CD14-positive monocyte (primary cell): ENCODE results near the gene HOXB13. TPM values are rescaled to one million over a fixed set of nuclear protein-coding genes. Genes with fewer than 3 reads are reported as not detected.

Experiments used
- DNase-seq, 3 donors: peaks; one replicate each; pipeline ENCODE4 v3.0.0-alpha.2; 2011 to 2022
- H2AFZ ChIP-seq: 2 replicates; pipeline ENCODE4 v1.6.0; 2012; ENCODE audit warnings: mild to moderate bottlenecking, low read depth, low read length, inconsistent platforms; ENCODE audit not compliant: insufficient read depth, poor library complexity, severe bottlenecking
- H3K27ac ChIP-seq, 2 donors: 1 replicate in 1 of 2; 2 replicates in 1 of 2; pipeline ENCODE4 v1.5.1; 2012 to 2013; ENCODE audit warnings: low read length in 2 of 2, control low read depth in 1 of 2, inconsistent platforms in 1 of 2, low read depth in 1 of 2, mild to moderate bottlenecking in 1 of 2
- H3K27me3 ChIP-seq, 2 donors: one replicate each; pipeline versions ENCODE4 v1.6.0 to v1.6.1; 2011 to 2013; ENCODE audit warnings: low read length in 2 of 2; ENCODE audit not compliant: control insufficient read depth in 2 of 2, insufficient read depth in 2 of 2
- H3K36me3 ChIP-seq, 2 donors: replicated peaks in 1 of 2; 1 replicate in 1 of 2; 2 replicates in 1 of 2; pipeline versions ENCODE4 v1.5.1 to v1.6.1; 2012 to 2013; ENCODE audit warnings: low read length in 2 of 2, control low read depth in 1 of 2, inconsistent platforms in 1 of 2, mild to moderate bottlenecking in 1 of 2; ENCODE audit not compliant: insufficient read depth in 2 of 2, control insufficient read depth in 1 of 2
- H3K4me1 ChIP-seq, 2 donors: 1 replicate in 1 of 2; 2 replicates in 1 of 2; pipeline versions ENCODE4 v1.5.1 to v1.6.1; 2012 to 2013; ENCODE audit warnings: low read length in 2 of 2, control low read depth in 1 of 2, inconsistent platforms in 1 of 2, mild to moderate bottlenecking in 1 of 2, moderate library complexity in 1 of 2; ENCODE audit not compliant: insufficient read depth in 2 of 2, control insufficient read depth in 1 of 2
- H3K4me2 ChIP-seq: replicated peaks from 2 replicates; pipeline ENCODE3; 2012; ENCODE audit warnings: low read length, moderate library complexity, mild to moderate bottlenecking; ENCODE audit not compliant: poor library complexity, severe bottlenecking; ENCODE audit errors: extremely low read depth
- H3K4me3 ChIP-seq, 3 experiments: fragments of 200-600 bp in 1 of 3; sonication (generic) in 1 of 3; replicated peaks in 1 of 3; 1 replicate in 2 of 3; 2 replicates in 1 of 3; pipeline ENCODE4 v1.5.1; 2011 to 2013; ENCODE audit warnings: low read length in 3 of 3, mild to moderate bottlenecking in 3 of 3, control low read depth in 2 of 3, low read depth in 2 of 3, inconsistent platforms in 1 of 3, moderate library complexity in 1 of 3
- H3K79me2 ChIP-seq: 2 replicates; pipeline ENCODE4 v1.6.0; 2012; ENCODE audit warnings: mild to moderate bottlenecking, control low read depth, inconsistent platforms, low read length, moderate library complexity; ENCODE audit not compliant: insufficient read depth
- H3K9ac ChIP-seq: 2 replicates; pipeline ENCODE4 v1.6.0; 2017; ENCODE audit warnings: low read length, mild to moderate bottlenecking; ENCODE audit not compliant: insufficient read depth, poor library complexity, severe bottlenecking
- H3K9me3 ChIP-seq, 2 donors: replicated peaks in 1 of 2; 1 replicate in 1 of 2; 2 replicates in 1 of 2; pipeline versions ENCODE4 v1.5.1 to v1.6.1; 2012 to 2013; ENCODE audit warnings: low read length in 2 of 2, control low read depth in 1 of 2; ENCODE audit not compliant: control insufficient read depth in 1 of 2, insufficient read depth in 1 of 2
- H4K20me1 ChIP-seq: 2 replicates; pipeline ENCODE4 v1.6.0; 2012; ENCODE audit warnings: mild to moderate bottlenecking, low read length, control low read depth, moderate library complexity; ENCODE audit not compliant: insufficient read depth
- H3K27ac Mint-ChIP-seq, 7 donors: one replicate each; pipeline ENCODE4 v1.8.0; 2020; ENCODE audit warnings: mild to moderate bottlenecking in 7 of 7, mixed read lengths in 7 of 7, moderate library complexity in 6 of 7, inconsistent platforms in 2 of 7
- H3K27me3 Mint-ChIP-seq, 3 donors: one replicate each; pipeline ENCODE4 v1.8.0; 2021 to 2022; ENCODE audit warnings: low read depth in 3 of 3, mild to moderate bottlenecking in 3 of 3, mixed read lengths in 3 of 3, moderate library complexity in 3 of 3, inconsistent platforms in 1 of 3
- H3K36me3 Mint-ChIP-seq, 2 donors: one replicate each; pipeline ENCODE4 v1.8.0; 2020; ENCODE audit warnings: mixed read lengths in 2 of 2, inconsistent platforms in 1 of 2, mild to moderate bottlenecking in 1 of 2
- H3K4me1 Mint-ChIP-seq: one replicate; pipeline ENCODE4 v1.8.0; 2020; ENCODE audit warnings: mild to moderate bottlenecking, mixed read lengths
- H3K4me3 Mint-ChIP-seq, 2 donors: one replicate each; pipeline ENCODE4 v1.8.0; 2020; ENCODE audit warnings: mild to moderate bottlenecking in 2 of 2, mixed read lengths in 2 of 2, moderate library complexity in 1 of 2
- H3K9me3 Mint-ChIP-seq, 7 donors: one replicate each; pipeline ENCODE4 v1.8.0; 2020 to 2022; ENCODE audit warnings: mixed read lengths in 7 of 7, mild to moderate bottlenecking in 6 of 7, moderate library complexity in 6 of 7, inconsistent platforms in 2 of 7
- WGBS: methylation state at CpG from one replicate; pipeline ENCODE4 v1.1.5; 2013; ENCODE audit warnings: missing lambda C conversion rate; ENCODE audit not compliant: insufficient coverage; 5-methylcytosine and 5-hydroxymethylcytosine counted together
- intact Hi-C, 2 donors: fragments of 100-400 bp; cut with micrococcal nuclease; formaldehyde crosslinking; loops; one replicate each; pipeline versions ENCODE4 v1.15.0 to v1.15.1; 2023
- polyA plus RNA-seq, 3 donors: library from polyadenylated mRNA; depleted of rRNA in 1 of 3; unstranded in 2 of 3; stranded (reverse) in 1 of 3; fragments of 300-500 nt in 2 of 3; fragments of >200 nt in 1 of 3; fragmentation: Illumina TruSeq in 2 of 3; gene quantifications; 1 replicate in 2 of 3; 2 replicates in 1 of 3; pipeline ENCODE4 v1.2.3, GENCODE V29; 2012 to 2021
- TF ChIP-seq, protein P1 (sequence below): fragments of 200-600 bp; IDR thresholded peaks from one replicate; pipeline ENCODE4 v1.8.0; 2022; ENCODE audit warnings: antibody characterized with exemption, mild to moderate bottlenecking

HOXB13 gene
- polyA plus RNA-seq, 3 donors, result not detected

DNA sequence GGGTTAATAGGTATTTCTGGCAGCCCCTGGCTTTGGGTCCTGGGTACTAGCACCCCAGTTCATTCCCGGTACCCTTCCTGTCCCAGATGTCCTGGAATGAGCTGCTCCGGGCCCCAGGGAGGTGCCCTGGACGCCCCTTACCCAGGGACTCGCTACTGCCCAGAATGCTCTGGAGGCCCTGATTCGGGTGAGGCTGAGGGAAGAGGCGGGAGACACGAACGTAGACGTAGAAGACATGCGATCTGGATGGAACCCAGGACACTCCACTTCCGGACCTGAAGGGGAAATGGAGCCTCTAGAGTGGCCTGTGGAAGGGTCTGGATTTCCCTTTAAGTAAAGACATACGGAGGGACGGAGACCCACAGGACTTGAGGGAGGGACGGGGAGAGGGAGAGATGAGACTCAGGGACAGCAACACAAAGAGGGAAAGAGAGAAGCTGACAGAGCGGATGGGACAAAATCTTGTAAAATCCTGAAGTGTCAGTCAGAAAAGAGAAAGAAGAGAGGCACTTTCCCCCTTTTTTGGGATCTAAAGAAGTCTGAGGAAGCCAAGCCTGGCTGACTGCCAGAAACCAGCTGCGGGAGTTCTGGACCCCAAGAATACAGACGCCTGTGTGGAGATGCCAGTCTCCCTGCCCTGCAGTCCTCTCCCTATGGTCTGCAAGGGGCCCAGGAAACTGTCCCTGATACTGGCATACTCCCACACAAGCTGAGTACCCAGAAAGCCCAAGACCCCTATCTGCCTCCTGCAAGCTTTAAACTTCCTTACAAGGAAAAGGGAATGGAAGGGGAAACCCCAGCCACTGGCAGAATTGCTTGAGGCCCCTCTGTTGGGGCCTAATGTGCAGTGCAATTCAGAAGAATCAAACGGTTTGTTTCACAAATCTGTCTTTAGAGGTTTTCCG, 1.0 kb upstream of the HOXB13 start:
- no peak for DNase-seq
- peaks cover 97 to 99% (median 98%) of the 10 kb centered on the region in 3 donors for H3K27me3 Mint-ChIP-seq
- no peak overlapping the region for H3K9ac ChIP-seq
- H3K4me1 ChIP-seq, result peaks cover 0 to 3% of the 10 kb centered on the region in 2 donors
- H4K20me1 ChIP-seq, result no peaks in the 10 kb centered on the region
- TF ChIP-seq, protein P1, sequence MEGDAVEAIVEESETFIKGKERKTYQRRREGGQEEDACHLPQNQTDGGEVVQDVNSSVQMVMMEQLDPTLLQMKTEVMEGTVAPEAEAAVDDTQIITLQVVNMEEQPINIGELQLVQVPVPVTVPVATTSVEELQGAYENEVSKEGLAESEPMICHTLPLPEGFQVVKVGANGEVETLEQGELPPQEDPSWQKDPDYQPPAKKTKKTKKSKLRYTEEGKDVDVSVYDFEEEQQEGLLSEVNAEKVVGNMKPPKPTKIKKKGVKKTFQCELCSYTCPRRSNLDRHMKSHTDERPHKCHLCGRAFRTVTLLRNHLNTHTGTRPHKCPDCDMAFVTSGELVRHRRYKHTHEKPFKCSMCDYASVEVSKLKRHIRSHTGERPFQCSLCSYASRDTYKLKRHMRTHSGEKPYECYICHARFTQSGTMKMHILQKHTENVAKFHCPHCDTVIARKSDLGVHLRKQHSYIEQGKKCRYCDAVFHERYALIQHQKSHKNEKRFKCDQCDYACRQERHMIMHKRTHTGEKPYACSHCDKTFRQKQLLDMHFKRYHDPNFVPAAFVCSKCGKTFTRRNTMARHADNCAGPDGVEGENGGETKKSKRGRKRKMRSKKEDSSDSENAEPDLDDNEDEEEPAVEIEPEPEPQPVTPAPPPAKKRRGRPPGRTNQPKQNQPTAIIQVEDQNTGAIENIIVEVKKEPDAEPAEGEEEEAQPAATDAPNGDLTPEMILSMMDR, result no peak
- H2AFZ ChIP-seq, result no peak overlapping the region
- intact Hi-C loops, result loop anchor here in 1 of 2 donors (5.0 kb wide), 1 partner anchor 148 kb away; no protein-coding TSS in a partner anchor
- no peaks in the 10 kb centered on the region for H3K79me2 ChIP-seq
- peaks cover 0 to 30% (median 8%) of the 10 kb centered on the region in 7 donors for H3K9me3 Mint-ChIP-seq
- no peak overlapping the region for H3K4me2 ChIP-seq
- no peak overlapping the region for H3K27ac Mint-ChIP-seq
- H3K9me3 ChIP-seq, result peaks cover 6 to 54% of the 10 kb centered on the region in 2 donors
- H3K27me3 ChIP-seq, result peaks cover 95 to 99% of the 10 kb centered on the region in 2 donors
- no peaks in the 10 kb centered on the region for H3K36me3 ChIP-seq
- H3K27ac ChIP-seq, result no peak overlapping the region
- H3K4me1 Mint-ChIP-seq, result peaks cover 20% of the 10 kb centered on the region
- H3K4me3 Mint-ChIP-seq, result peak overlapping the region in 1 of 2 donors; percentile 79
- H3K36me3 Mint-ChIP-seq, result peaks cover 2 to 11% of the 10 kb centered on the region in 2 donors
- WGBS, result 11% methylated on average over 12 of the region's 19 CpGs
- H3K4me3 ChIP-seq, result no peak overlapping the region

DNA sequence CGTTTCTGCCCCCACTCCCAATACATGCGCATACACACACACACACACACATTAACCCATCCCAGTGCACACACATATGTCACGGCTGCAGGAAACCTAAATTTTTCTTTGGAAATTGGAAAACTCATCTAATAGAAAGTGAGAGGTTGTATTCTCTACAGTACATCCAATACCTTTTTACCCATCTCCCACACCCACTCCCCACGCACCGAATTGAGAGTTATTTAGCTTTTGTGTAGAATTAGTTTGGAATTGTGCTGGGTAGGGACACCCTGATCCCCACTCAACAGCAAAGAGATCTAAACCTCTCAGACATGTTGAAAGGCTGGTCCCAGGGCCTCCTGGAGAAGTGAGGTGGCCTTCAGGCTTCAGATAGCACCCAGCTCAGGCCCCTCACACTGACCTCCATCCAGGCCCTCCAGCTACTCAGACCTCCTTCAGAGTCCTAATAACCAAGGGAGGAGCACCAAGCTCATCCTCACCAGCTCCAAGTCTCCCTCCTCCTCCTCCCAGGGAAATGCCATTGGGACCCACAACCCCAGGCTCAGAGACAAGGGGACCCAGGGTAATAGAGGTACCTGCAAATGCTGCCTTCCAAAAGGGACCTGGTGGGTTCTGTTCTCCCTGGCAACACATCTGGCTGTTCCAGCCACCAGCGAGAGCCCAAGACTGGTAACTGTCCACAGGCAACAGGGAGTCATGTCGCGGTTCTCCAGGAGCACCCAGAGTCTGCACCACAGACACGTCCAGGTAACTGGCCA, 955 bp downstream of the HOXB13 start:
- Mint-ChIP-seq H3K4me3 (peak overlapping the region in 1 of 2 donors; percentile 88), H3K27ac (no peak overlapping the region), H3K9me3 (peaks cover 0 to 43% (median 11%) of the 10 kb centered on the region in 7 donors), H3K27me3 (peaks cover 99 to 100% (median 99%) of the 10 kb centered on the region in 3 donors), H3K4me1 (peaks cover 31% of the 10 kb centered on the region), H3K36me3 (peaks cover 0 to 9% of the 10 kb centered on the region in 2 donors)
- Histone ChIP-seq H3K4me2 (no peak overlapping the region), H3K9ac (no peak overlapping the region), H3K4me3 (no peak overlapping the region), H3K27me3 (peaks cover 93 to 99% of the 10 kb centered on the region in 2 donors), H4K20me1 (no peaks in the 10 kb centered on the region), H3K36me3 (no peaks in the 10 kb centered on the region), H3K4me1 (peaks cover 19% of the 10 kb centered on the region in 2 donors), H3K27ac (no peak overlapping the region), H2AFZ (no peak overlapping the region), H3K79me2 (no peaks in the 10 kb centered on the region), H3K9me3 (peaks cover 9 to 53% of the 10 kb centered on the region in 2 donors)
- TF ChIP-seq, protein P1, result no peak
- DNase-seq, result no peak
- intact Hi-C loops, result no loop called here
- 17% methylated on average over 5 of the region's 9 CpGs for WGBS
